ENCODE measurements around the gene PARVB. TPM values are rescaled to one million over a fixed set of nuclear protein-coding genes. Genes with fewer than 3 reads are reported as not detected.
A peak's percentile ranks its signal among the peaks of the same experiment; 100 is the strongest.

Gene PARVB
- total and polyA plus RNA-seq, 2 donors (not counting 1 experiment from before 2014, with no cell fraction given) = 12.1 to 47.3 TPM

- Histone ChIP-seq H3K79me2 (ENCODE audit: control insufficient read depth, insufficient read depth, low read length) (no peaks in the 10 kb centered on the region), H4K20me1 (ENCODE audit: control insufficient read depth, extremely low read depth, insufficient read depth, low read length) (no peaks in the 10 kb centered on the region), H3K9me3 (ENCODE audit: control insufficient read depth, insufficient read depth, low read depth, low read length) (no peaks in the 10 kb centered on the region), H3K27ac (ENCODE audit: insufficient read depth, low read length) (no peak overlapping the region), H3K9ac (ENCODE audit: insufficient read depth, low read length) (no peak overlapping the region), H2AFZ (ENCODE audit: low read length) (no peak overlapping the region), H3K36me3 (ENCODE audit: control insufficient read depth, insufficient read depth, low read length) (no peaks in the 10 kb centered on the region), H3K4me2 (ENCODE audit: extremely low read depth, insufficient read depth, low read length) (no peak overlapping the region), H3K4me1 (ENCODE audit: control insufficient read depth, extremely low read depth, insufficient read depth, low read length) (no peaks in the 10 kb centered on the region), H3K27me3 (ENCODE audit: control insufficient read depth, insufficient read depth, low read length) (peaks cover 8% of the 10 kb centered on the region), H3K4me3 (replicated peaks in 1 of 4; ENCODE audit: control extremely low read depth in 1 of 4, insufficient read depth in 1 of 4, low read depth in 3 of 4, low read length in 4 of 4) (no peak overlapping the region)
- peak in 1 of 2 donors; percentile 56 for DNase-seq (ENCODE audit: low read depth in 2 of 2)
- TF ChIP-seq EZH2 (IDR thresholded peaks at IDR 0.05; ENCODE audit: low read length, missing control alignments) = no peak
- TF ChIP-seq, protein P1, sequence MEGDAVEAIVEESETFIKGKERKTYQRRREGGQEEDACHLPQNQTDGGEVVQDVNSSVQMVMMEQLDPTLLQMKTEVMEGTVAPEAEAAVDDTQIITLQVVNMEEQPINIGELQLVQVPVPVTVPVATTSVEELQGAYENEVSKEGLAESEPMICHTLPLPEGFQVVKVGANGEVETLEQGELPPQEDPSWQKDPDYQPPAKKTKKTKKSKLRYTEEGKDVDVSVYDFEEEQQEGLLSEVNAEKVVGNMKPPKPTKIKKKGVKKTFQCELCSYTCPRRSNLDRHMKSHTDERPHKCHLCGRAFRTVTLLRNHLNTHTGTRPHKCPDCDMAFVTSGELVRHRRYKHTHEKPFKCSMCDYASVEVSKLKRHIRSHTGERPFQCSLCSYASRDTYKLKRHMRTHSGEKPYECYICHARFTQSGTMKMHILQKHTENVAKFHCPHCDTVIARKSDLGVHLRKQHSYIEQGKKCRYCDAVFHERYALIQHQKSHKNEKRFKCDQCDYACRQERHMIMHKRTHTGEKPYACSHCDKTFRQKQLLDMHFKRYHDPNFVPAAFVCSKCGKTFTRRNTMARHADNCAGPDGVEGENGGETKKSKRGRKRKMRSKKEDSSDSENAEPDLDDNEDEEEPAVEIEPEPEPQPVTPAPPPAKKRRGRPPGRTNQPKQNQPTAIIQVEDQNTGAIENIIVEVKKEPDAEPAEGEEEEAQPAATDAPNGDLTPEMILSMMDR (conservative IDR thresholded peaks at IDR 0.05 in 1 of 2, IDR thresholded peaks at IDR 0.05 in 1 of 2; ENCODE audit: low read depth in 1 of 2, low read length in 2 of 2) = no peak
Measured at GRCh38 chr22:44184006-44184405, 159.9 kb downstream of the PARVB start.

- TF ChIP-seq EZH2 (IDR thresholded peaks at IDR 0.05; ENCODE audit: low read length, missing control alignments) = no peak
- TF ChIP-seq, protein P1 (conservative IDR thresholded peaks at IDR 0.05 in 1 of 2, IDR thresholded peaks at IDR 0.05 in 1 of 2; ENCODE audit: low read depth in 1 of 2, low read length in 2 of 2) = no peak
- no peak for DNase-seq (ENCODE audit: low read depth in 2 of 2)
- no peak overlapping the region for H3K27ac ChIP-seq (ENCODE audit: insufficient read depth, low read length)
Measured at GRCh38 chr22:44185237-44186120, 161.4 kb downstream of the PARVB start.

DNA sequence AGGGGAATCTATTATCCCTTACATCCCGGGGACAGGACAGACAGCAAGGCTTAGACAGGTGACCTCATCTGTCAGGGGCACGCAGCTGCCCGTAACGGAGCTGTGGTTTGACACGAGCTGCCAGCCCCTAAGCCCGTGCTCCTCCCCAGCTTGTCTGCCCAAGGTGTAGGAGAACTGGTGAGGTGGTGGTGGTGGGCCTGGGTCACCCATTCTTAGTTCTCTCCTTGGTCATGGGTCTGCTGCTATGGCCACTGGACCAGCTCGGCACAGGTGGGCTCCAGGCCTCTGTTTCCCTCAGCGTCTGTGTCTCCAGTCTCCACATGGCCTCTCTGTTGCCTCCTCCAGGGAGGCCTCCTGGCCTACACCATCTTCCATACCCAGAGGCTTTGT lies 162.0 kb downstream of the PARVB start:
- H3K79me2 ChIP-seq (ENCODE audit: control insufficient read depth, insufficient read depth, low read length) = no peaks in the 10 kb centered on the region
- H3K4me1 ChIP-seq (ENCODE audit: control insufficient read depth, extremely low read depth, insufficient read depth, low read length) = no peaks in the 10 kb centered on the region
- H3K27me3 ChIP-seq (ENCODE audit: control insufficient read depth, insufficient read depth, low read length) = no peaks in the 10 kb centered on the region
- H3K9ac ChIP-seq (ENCODE audit: insufficient read depth, low read length) = no peak overlapping the region
- no peak overlapping the region for H3K4me3 ChIP-seq (replicated peaks in 1 of 4; ENCODE audit: control extremely low read depth in 1 of 4, insufficient read depth in 1 of 4, low read depth in 3 of 4, low read length in 4 of 4)
- no peak for TF ChIP-seq EZH2 (IDR thresholded peaks at IDR 0.05; ENCODE audit: low read length, missing control alignments)
- TF ChIP-seq, protein P1 (conservative IDR thresholded peaks at IDR 0.05 in 1 of 2, IDR thresholded peaks at IDR 0.05 in 1 of 2; ENCODE audit: low read depth in 1 of 2, low read length in 2 of 2) = no peak
- no peak overlapping the region for H3K27ac ChIP-seq (ENCODE audit: insufficient read depth, low read length)
- H3K36me3 ChIP-seq (ENCODE audit: control insufficient read depth, insufficient read depth, low read length) = no peaks in the 10 kb centered on the region
- DNase-seq (ENCODE audit: low read depth in 2 of 2) = no peak
- no peak overlapping the region for H2AFZ ChIP-seq (ENCODE audit: low read length)
- H3K9me3 ChIP-seq (ENCODE audit: control insufficient read depth, insufficient read depth, low read depth, low read length) = no peaks in the 10 kb centered on the region
- no peak overlapping the region for H3K4me2 ChIP-seq (ENCODE audit: extremely low read depth, insufficient read depth, low read length)
- H4K20me1 ChIP-seq (ENCODE audit: control insufficient read depth, extremely low read depth, insufficient read depth, low read length) = no peaks in the 10 kb centered on the region

More at GRCh38 chr22:44185237-44186120, 161.4 kb downstream of the PARVB start:
- no peak overlapping the region for H3K4me3 ChIP-seq (replicated peaks in 1 of 4; ENCODE audit: control extremely low read depth in 1 of 4, insufficient read depth in 1 of 4, low read depth in 3 of 4, low read length in 4 of 4)
- no peaks in the 10 kb centered on the region for H3K79me2 ChIP-seq (ENCODE audit: control insufficient read depth, insufficient read depth, low read length)
- no peak overlapping the region for H2AFZ ChIP-seq (ENCODE audit: low read length)
- no peaks in the 10 kb centered on the region for H4K20me1 ChIP-seq (ENCODE audit: control insufficient read depth, extremely low read depth, insufficient read depth, low read length)
- H3K4me1 ChIP-seq (ENCODE audit: control insufficient read depth, extremely low read depth, insufficient read depth, low read length) = no peaks in the 10 kb centered on the region
- H3K9me3 ChIP-seq (ENCODE audit: control insufficient read depth, insufficient read depth, low read depth, low read length) = no peaks in the 10 kb centered on the region
- H3K9ac ChIP-seq (ENCODE audit: insufficient read depth, low read length) = no peak overlapping the region
- H3K4me2 ChIP-seq (ENCODE audit: extremely low read depth, insufficient read depth, low read length) = no peak overlapping the region
- H3K27me3 ChIP-seq (ENCODE audit: control insufficient read depth, insufficient read depth, low read length) = no peaks in the 10 kb centered on the region
- H3K36me3 ChIP-seq (ENCODE audit: control insufficient read depth, insufficient read depth, low read length) = no peaks in the 10 kb centered on the region
